GM19397 (cell line): ENCODE measurements around the gene SYTL3.
"Not testable (repeated sequence)": the region's sequence is repeated elsewhere in the genome, so short reads cannot be mapped to it uniquely, and the experiment has no call there.

Experiments
- ATAC-seq: cut with Tn5 transposase; IDR thresholded peaks from one replicate; pipeline ENCODE4 v1.9.1; 2021; ENCODE audit warnings: mild to moderate bottlenecking, moderate library complexity; ENCODE audit not compliant: unreplicated experiment

SYTL3 gene

DNA sequence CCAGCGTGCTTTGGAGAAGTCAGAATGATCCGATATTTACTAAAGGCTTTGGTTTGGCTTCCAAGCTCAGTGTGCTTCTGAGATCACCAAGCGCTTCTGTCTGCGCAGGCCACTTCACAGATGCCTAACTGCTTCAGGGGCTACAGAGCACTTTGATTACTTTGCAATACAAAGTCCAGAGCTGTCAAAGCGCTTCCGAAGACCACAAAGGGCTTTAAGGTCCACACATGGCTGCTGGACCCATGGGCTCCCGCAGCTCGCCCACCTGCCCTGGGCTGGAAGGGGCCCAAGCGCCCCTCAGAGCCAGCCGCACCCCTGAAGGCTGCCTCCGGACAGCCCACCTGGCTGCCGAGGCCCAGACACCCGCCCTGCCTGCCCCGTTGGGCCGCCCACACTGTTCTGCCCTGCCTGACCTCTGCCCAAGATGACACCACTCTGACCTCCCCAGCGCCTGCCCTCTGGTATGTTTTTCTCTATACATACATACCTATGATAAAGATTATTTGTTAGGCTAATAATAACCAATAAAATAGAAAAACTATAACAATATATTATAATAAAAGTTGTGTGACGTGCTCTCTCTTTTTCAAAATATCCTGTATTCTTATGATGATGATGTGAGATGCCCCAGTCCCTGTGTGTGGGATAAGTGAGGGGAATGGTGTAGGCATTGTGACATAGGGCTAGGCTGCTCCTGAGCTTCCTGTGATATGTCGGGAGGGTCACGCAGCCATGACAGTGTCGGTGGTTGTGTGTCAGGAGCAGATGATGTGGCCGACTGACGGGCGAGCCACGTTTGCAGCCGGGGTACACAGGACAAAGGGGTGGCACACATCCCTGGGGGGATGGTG is 27.9 kb upstream of the SYTL3 start:
- ATAC-seq, result no peak

DNA sequence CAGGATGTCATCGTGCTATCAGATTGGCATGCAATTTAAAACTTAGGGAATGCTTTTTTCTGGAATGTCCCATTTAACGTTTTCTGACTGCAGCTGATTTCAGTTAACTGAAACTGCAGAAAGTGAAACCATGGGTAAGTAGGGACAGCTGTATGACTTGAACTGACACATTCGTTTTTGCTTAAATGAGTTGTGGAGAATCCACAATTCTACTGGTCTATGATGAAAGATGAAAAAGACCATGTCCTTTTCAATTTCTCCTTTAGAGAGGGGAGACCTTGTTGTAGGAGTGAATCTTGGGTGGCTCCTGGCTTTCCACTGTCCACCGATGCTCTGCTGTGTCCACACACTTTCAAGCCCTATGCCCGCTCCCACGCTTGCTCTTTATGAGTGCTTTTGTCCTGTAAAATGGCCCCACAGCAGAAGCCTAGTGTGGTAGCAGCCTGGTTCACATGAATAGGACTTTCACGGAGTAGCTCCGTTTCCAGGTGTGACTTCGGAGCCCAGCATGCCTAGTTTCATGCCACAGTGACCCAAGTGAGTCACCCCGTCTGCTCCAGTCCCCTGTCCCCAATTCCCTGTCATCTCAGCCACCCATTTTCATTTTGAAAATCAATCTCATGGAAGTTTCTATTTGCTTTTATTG is 27.2 kb upstream of the SYTL3 start:
- no peak for ATAC-seq

DNA sequence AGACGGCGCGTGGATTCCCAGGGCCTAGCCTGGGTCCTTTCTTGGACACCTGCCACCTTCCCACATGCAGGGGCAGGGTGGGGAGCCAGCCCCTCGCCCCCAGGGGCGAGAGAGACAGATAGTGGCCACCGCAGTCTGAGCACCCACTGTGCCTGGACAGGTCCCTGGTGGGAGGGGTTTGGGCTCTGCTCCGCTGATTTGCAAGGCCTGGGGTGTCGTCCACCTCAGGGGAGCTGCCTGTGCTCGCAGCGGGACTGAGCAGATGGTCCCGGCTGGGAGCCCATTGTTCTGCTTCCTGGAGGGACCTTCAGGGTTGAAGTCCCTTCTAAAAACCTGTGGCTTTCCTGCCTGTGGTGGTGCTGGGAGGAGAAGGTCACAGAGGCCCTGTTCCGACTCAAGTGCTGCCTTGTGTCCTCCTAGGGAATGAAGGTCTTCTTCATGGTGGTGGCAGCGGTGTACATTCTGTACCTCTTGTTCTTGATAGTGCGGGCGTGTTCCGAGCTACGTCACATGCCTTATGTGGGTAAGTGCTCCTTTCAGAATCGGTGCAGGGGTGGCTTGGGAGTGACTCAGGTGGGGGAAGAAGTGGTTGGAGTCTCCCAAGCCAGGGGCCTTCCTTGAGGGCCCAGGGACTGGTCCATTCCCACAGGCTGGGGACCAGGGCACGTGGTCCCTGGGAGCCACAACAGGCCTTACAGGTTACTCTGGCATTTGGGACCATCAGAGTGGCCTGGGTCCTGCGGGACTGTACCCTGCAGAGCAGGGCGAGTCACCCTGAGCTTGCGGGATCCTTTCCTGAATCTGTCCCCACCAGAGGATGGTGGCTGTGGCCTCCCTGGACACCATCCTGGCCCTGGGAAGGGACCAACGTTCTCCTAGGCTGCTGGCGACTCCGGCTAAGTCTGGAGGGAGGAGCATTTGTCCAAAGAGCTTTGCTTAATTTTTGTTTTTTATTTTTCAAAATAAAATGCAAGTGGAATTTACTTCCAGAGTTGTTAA is 24.9 kb upstream of the SYTL3 start:
- no peak for ATAC-seq

DNA sequence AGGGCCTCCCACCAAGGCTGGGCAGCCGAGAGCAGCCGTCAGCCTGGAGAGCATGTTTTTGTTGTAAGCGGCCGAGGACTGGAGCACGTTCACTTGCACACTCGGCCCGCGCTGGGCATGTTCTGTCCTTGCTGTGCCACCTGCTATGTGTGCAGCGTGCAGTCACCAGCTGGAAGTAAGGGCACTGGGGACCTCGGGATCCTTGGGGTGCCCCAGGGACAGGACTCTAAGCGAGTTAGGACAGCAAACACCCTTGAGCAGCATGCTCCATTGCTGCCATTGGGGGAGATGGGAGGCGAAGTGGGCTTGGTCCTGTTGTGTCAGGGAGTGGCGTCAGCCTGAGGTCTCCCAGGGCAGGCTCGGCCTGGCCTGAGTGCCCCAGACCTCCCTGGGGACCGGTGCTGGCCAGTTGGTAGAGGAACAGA is 24.0 kb upstream of the SYTL3 start:
- no peak for ATAC-seq

DNA sequence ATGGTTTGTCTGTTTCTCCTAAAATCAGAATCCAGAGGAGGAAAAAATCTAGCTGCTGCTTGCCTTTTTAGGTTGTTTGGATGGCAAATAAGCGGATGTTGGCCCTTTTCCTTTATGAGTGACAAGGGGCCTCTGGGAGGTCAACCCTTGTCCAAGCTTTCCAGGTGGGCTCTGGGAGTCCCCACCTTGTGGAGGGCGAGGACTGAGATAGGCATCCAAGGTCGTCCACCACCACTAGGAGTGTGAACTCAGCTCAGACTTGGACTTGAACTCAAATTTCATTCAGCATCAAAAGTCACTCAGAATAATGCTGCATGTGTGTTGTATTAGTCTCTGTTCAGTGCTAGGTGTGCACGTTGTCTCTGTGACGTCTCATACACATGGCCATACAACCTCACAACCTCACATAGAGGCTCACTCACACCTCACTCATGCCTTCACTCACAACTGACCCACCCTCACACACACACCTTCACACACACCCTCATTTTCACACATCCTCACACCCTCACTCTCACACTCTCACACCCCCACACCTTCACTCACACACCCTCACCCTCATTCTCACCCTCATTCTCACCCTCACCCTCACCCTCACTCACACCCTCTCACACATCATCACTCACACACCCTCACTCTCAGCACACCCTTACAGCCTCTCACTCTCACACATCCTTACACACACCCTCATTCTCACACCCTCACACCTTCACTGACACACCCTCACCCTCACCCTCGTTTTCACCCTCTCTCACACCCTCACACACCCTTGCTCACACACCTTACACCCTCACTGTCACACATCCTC is 23.3 kb upstream of the SYTL3 start:
- ATAC-seq, result no peak

DNA sequence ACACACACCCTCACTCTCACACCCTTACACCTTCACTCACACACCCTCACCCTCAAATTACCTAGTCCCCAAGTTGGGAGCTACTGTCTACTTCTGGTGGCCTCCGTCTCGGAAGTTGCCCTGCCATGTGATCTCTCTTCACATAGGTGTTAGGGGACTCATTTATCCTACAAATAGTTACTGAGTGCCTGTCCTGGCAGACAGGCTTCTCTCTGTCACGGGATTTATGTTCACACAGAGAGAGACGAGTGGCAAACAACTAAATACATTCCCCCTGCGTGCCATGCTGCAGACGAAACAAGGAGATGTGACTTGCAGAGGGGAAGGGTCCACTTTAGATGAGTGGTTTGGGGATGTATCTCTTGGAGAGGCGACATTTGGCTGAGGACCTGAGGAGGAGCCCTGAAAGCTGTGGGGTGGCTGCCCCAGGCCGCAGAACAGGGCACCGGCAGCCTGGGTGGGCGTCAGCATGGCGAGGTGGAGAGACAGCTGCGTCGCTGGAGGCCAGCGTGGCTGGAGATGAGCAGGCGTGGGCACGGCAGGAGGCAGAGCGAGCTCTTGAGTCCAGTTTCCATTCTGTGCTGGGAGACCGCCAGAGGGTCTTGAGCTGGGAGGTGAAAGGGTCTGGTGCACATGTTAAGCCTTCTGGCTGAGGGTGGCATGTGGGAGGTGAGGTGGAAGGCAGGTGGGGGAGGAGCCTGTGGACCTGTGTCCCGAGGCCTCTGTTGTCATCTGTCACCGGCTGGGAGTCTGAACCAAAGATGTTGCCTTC is 22.5 kb upstream of the SYTL3 start:
- ATAC-seq, result no peak

DNA sequence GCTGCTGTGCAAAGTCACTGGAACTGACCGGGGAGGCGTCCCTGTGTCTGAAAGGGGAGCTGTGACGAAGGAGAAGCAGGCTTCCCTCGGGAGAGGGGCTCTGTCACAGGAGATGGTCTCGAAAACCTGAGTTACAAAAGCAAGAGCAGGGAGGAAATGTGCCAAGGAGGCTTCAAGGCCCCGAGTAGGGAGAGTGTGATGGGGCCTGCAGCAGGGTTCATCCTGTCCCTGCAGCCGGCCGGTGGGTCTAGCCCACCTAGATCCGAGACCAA is 22.0 kb upstream of the SYTL3 start:
- ATAC-seq, result no peak

DNA sequence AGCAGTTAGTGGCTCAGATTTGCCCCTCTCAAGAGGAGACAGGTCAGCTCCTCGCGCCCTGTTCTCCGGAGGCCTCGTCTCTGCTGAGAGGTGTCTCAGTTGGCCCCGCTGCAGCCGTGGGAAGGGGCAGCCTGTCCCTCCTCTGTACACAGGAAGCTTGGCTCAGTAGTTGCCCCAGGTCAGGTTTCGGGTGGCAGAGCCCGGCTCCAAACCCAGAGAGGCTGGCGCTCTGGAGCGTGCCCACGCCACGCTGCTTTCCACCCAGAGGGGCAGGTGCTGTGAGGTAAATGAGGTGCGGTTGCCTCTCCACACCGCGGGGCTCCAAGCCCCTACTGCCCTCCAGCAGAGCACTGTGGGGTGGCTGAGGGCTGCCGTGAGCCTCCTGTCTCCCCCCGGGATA is 21.3 kb upstream of the SYTL3 start:
- no peak for ATAC-seq

DNA sequence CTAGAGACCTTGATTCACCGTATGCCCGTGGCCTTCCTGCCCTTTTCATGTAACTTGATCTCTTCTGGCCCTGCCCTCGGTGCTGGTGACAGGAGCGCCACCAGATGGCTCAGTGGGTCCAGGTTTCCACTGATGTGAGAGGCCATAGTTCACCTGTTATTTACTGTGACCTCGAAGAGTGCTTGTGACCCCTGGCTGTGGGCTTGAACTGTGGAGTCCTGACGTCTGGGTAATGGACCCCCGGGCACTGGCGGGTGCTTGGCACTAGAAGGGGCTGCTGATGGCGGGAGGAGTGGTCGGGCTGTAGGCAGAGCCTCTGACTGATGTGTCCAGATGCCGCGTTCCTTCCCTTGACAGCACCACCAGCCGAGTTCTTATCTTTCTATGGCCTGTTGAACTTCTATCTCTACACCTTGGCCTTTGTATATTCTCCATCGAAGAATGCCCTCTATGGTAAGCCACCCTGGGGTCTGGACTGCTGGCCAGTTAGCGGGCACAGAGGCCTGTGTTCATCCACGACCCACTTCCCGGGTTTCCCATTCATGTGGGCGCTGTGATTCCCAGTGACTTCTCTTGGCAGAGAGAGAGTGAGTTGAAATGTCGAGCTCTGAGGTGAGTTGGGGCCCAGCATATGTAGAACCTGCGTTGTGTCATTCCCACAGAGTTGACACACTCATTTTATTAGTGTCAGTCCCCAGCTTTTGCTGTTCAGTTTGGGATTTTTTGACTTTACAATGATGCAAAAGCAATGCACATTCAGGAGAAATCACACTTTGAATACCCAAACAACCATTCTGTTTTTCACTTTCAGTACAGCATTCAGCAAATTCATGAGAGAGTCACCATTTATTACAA is 20.3 kb upstream of the SYTL3 start:
- ATAC-seq, result no peak

DNA sequence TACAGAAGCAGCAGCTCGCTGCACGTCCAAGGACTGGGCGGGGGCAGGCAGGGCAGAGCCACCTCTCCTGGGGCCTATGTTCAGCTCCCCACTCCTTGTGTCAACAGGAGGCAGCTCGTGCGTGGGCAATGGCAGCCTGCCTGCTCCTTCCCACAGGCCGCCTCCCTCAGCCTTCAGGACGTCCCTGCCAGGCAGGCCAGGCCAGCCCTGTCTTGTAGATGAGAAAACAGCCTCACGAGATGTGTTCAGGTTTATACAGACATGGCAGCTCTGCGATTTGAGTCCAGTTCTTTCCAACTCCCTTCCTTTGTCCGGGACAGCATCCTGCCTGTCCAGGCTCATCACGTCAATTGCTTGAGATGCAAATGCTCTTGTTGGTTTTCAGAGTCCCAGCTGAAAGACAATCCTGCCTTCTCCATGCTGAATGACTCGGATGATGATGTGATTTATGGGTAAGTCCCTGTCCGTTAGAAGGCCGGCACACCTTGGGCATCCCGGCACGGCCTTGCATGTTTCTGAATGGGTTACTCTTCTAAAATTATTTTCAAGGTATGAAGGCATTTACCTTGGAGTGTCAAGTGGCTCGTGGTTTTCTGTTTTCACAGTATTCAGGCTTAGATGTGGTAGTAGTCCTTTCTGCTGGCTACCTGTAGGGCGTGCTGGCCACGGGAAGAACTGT is 18.8 kb upstream of the SYTL3 start:
- ATAC-seq, result no peak

DNA sequence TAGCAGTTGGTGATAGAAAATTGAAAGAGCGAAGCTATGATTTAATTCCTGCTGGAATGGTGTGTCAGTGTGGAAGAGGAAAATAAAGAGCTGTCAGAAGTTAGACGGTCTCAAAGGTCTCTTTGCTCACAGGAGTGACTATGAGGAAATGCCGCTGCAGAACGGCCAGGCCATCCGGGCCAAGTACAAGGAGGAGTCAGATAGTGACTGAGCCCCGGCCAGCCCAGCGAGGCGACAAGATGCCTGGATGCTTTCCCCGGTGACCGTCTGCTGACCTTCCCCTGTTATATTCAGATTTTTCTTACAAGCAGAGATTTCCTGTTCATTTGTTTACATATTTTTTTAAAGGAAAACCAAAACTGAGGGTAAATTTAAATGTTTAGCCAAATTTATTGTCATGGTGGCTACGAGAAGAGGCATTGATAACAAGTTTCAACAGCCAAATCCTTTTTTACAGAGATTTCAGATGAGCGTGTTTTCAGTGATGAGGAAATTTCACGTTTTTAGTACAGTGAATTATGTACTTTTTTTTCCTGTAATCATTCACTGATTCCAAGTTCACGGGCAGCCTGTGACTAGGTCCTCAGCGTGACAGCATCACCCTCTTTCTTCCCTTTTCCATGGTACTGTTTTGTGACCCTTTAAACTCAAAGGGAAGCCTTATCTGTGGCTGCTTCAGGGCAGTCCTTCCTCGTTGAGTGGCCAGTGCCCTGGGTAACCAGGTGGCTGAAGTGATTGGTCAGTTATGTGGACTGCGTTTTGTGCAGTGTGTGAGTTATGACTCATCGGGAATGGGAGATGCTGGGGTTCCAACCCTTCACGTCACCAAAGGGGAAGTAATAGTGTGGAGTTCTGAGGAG is 17.9 kb upstream of the SYTL3 start:
- ATAC-seq, result no peak

DNA sequence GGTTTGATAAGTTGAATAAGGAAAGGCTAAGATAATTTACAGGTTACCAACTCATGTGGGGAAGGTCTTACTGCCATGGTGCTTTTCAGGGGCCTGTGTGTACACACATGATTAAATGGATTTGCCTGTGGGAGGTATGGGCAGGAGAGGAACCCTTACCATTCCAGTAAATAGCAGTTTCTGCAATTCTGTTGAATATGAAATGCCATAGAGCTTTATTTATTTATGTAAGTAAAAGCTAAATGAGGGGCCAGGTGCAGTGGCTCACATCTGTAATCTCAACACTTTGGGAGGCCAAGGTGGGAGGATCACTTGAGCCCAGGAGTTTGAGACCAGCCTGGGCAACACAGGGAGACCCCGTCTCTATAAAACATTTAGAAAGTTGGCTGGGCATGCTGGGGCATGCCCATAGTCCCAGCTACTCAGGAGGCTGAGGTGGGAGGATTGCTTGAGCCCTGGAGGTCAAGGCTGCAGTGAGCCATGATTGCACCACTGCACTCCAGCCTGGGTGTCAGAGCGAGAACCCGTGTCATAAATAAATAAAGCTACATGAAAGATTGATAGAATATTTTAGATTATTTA is 17.2 kb upstream of the SYTL3 start:
- not testable (repeated sequence) for ATAC-seq

DNA sequence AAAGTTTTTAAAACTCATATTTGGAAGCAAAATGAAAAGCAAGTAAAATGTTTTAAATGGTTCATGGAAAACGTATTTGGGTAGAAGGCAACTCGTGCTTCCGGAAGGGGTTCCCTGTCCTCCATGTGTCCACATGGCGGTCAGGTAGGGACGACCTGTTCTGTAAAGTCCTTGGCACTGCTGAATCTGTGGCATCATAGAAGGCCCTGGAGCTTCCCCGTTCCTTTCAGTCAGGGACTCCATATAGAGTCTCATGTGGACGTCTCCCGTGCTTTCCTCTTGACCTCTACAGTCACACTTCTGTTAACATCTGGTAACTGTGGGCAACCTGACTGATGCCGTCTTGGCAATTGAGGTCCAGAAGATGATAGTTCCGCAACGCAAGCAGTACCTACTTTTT is 16.7 kb upstream of the SYTL3 start:
- ATAC-seq, result no peak

DNA sequence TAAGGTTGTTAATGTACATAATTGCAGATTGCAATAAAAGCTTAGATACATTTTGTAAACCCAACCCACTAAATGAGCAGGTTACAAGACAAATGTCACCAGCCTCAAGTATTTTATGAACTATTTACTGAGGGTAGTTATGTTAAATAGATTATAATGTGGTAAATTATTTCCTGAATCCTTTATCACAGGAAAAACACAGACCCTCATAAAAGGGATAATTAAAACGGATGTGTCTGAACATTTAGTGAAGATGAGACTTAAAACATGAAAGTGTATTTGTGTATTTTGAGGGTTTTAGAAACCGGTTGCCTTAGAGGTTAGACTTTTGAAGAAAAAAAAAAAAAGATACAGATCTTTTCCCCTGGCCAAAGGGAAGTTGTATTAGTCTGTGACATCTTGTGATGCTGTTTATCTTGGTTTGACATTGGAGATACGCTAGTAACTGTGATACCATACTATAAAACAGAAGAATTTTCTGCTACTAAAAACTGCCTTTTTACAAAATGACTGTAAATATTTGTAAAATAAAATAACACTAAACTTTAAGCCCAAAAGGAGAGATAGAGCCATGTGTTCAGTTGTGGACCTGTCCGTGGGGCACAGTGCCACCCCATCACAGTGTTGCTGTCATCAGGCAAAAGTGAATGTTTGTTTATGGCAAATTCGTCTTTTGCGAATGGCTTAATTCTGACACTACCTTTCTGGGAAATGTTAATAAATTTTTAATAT is 15.0 kb upstream of the SYTL3 start:
- no peak for ATAC-seq

DNA sequence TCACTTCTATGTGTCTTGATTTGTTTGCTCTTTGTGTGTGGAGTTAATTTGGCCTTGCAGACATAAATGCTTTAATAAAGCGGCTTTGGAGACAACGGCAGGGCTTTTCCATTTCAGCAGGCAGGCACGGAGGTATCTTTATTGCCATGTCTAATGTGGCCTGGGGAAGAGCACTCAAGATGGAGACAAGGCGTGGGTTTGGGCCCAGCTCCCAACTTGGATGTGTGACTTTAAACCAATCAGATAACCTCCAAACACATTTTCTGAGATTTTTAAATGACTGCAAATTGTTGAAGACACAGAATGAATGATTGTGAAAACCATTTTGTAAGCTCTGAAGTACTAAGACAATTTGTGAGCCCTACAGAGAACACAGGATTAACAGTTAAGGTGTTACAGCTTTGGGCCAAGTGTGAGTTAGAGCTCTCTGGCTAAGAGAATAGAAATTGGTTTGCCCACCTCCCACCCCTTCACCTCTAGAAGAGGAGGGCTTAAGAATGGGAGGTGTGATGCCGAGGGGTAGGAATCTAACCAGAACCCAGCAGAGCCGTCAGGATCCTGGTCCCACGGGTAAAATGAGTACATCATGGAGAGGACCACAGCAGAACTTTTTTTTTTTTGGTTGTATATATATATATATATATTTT is 14.3 kb upstream of the SYTL3 start:
- ATAC-seq, result no peak

DNA sequence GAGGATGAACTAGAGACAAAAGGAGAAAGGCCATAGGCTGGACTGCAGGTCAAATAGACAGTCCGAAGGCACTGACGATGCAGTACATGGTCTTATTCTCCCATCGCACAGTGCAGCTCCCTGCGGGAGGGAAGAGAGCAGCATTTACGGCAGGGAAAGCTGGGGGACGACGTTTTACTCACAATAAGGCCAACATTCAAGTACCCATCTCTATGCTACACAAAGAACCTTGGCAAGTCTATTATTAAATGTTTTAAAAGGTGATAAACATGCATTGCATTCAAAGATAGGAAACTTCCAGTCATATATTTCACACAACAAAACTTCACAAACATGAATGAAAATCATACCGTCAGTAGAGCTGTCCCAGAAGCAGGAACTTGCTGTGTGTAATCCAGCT is 13.1 kb upstream of the SYTL3 start:
- no peak for ATAC-seq
